Measurements from ENCODE around the gene MTHFSD. TPM values are rescaled to one million over a fixed set of nuclear protein-coding genes. Genes with fewer than 3 reads are reported as not detected.
"Not testable (repeated sequence)": the region's sequence is repeated elsewhere in the genome, so short reads cannot be mapped to it uniquely, and the experiment has no call there.

MTHFSD gene
- polyA plus RNA-seq, 1 donor from 2014 or later: 25.0 TPM

- no peak for TF ChIP-seq REST (IDR thresholded peaks at IDR 0.05; ENCODE audit: borderline replicate concordance)
- no peak for TF ChIP-seq EZH2 (IDR thresholded peaks at IDR 0.05; ENCODE audit: borderline replicate concordance, insufficient read depth, low read length, poor library complexity, severe bottlenecking)
- TF ChIP-seq POLR2AphosphoS5 (IDR thresholded peaks at IDR 0.05): no peak
- no peak for TF ChIP-seq MXI1 (conservative IDR thresholded peaks at IDR 0.05; ENCODE audit: poor library complexity, severe bottlenecking)
- no peak for TF ChIP-seq SMC3 (conservative IDR thresholded peaks at IDR 0.05; ENCODE audit: poor library complexity)
- no peak for TF ChIP-seq TAF1 (IDR thresholded peaks at IDR 0.05; ENCODE audit: low read depth)
- TF ChIP-seq RAD21 (conservative IDR thresholded peaks at IDR 0.05): no peak
- TF ChIP-seq CTCF (IDR thresholded peaks at IDR 0.05; ENCODE audit: poor library complexity, severe bottlenecking): no peak
- TF ChIP-seq EP300 (conservative IDR thresholded peaks at IDR 0.05; ENCODE audit: poor library complexity, severe bottlenecking): no peak
- H3K9me2 ChIP-seq (ENCODE audit: insufficient read depth, low read length): no peaks in the 10 kb centered on the region
- no peak overlapping the region for H3K27ac ChIP-seq (ENCODE audit: low read length)
- no peak overlapping the region for H3K9ac ChIP-seq (ENCODE audit: low read length)
- no peak overlapping the region for H3K4me2 ChIP-seq (ENCODE audit: low read length)
- H3F3A ChIP-seq (ENCODE audit: insufficient read depth, low read length, poor library complexity, severe bottlenecking): no peaks in the 10 kb centered on the region
- no peaks in the 10 kb centered on the region for H3K9me3 ChIP-seq (ENCODE audit: low read length)
- no peaks in the 10 kb centered on the region for H3K27me3 ChIP-seq (ENCODE audit: insufficient read depth, low read depth, low read length)
- H3K36me3 ChIP-seq (ENCODE audit: insufficient read depth, low read length): no peaks in the 10 kb centered on the region
- no peak overlapping the region for H3K4me3 ChIP-seq (ENCODE audit: low read length)
- H2AFZ ChIP-seq (ENCODE audit: low read depth, low read length): no peak overlapping the region
- H4K20me1 ChIP-seq (ENCODE audit: insufficient read depth): no peaks in the 10 kb centered on the region
- no peaks in the 10 kb centered on the region for H3K79me2 ChIP-seq (replicated peaks; ENCODE audit: insufficient read depth, low read length)
Measured at GRCh38 chr16:86591270-86591669, 36.2 kb upstream of the MTHFSD start.

- Histone ChIP-seq H3K4me2 (ENCODE audit: low read length) (no peak overlapping the region), H3K9ac (ENCODE audit: low read length) (no peak overlapping the region), H4K20me1 (ENCODE audit: insufficient read depth) (no peaks in the 10 kb centered on the region), H3K9me3 (ENCODE audit: low read length) (no peaks in the 10 kb centered on the region), H3F3A (ENCODE audit: insufficient read depth, low read length, poor library complexity, severe bottlenecking) (no peaks in the 10 kb centered on the region), H3K9me2 (ENCODE audit: insufficient read depth, low read length) (no peaks in the 10 kb centered on the region), H3K79me2 (replicated peaks; ENCODE audit: insufficient read depth, low read length) (no peaks in the 10 kb centered on the region), H3K27me3 (ENCODE audit: insufficient read depth, low read depth, low read length) (no peaks in the 10 kb centered on the region), H3K4me3 (ENCODE audit: low read length) (no peak overlapping the region), H3K36me3 (ENCODE audit: insufficient read depth, low read length) (no peaks in the 10 kb centered on the region), H2AFZ (ENCODE audit: low read depth, low read length) (no peak overlapping the region), H3K27ac (ENCODE audit: low read length) (no peak overlapping the region)
- TF ChIP-seq CTCF (IDR thresholded peaks at IDR 0.05; ENCODE audit: poor library complexity, severe bottlenecking): no peak
- TF ChIP-seq SMC3 (conservative IDR thresholded peaks at IDR 0.05; ENCODE audit: poor library complexity): no peak
- no peak for TF ChIP-seq TAF1 (IDR thresholded peaks at IDR 0.05; ENCODE audit: low read depth)
- no peak for TF ChIP-seq REST (IDR thresholded peaks at IDR 0.05; ENCODE audit: borderline replicate concordance)
- TF ChIP-seq POLR2AphosphoS5 (IDR thresholded peaks at IDR 0.05): no peak
- no peak for TF ChIP-seq MXI1 (conservative IDR thresholded peaks at IDR 0.05; ENCODE audit: poor library complexity, severe bottlenecking)
- no peak for TF ChIP-seq RAD21 (conservative IDR thresholded peaks at IDR 0.05)
- TF ChIP-seq EZH2 (IDR thresholded peaks at IDR 0.05; ENCODE audit: borderline replicate concordance, insufficient read depth, low read length, poor library complexity, severe bottlenecking): no peak
- no peak for TF ChIP-seq EP300 (conservative IDR thresholded peaks at IDR 0.05; ENCODE audit: poor library complexity, severe bottlenecking)
Measured at GRCh38 chr16:86590501-86591144, 35.6 kb upstream of the MTHFSD start.

- H3K79me2 ChIP-seq (replicated peaks; ENCODE audit: insufficient read depth, low read length); H3K36me3 ChIP-seq (ENCODE audit: insufficient read depth, low read length); H2AFZ ChIP-seq (ENCODE audit: low read depth, low read length); H3K27me3 ChIP-seq (ENCODE audit: insufficient read depth, low read depth, low read length); H3K4me2 ChIP-seq (ENCODE audit: low read length); H4K20me1 ChIP-seq (ENCODE audit: insufficient read depth); H3K9ac ChIP-seq (ENCODE audit: low read length); H3K9me2 ChIP-seq (ENCODE audit: insufficient read depth, low read length); H3K9me3 ChIP-seq (ENCODE audit: low read length); H3F3A ChIP-seq (ENCODE audit: insufficient read depth, low read length, poor library complexity, severe bottlenecking); H3K4me3 ChIP-seq (ENCODE audit: low read length); H3K27ac ChIP-seq (ENCODE audit: low read length): not testable (repeated sequence)
Measured at GRCh38 chr16:86587955-86588354, 32.9 kb upstream of the MTHFSD start.
